Neural progenitor cell (in vitro differentiated cells): ENCODE data around the gene ZNF319. TPM values are rescaled to one million over a fixed set of nuclear protein-coding genes. Genes with fewer than 3 reads are reported as not detected.

ENCODE experiments used
- DNase-seq: peaks from one replicate; pipeline ENCODE4 v3.0.0-alpha.2; 2016; ENCODE audit warnings: low spot score
- H2AFZ ChIP-seq: fragments of 200-600 bp; sonication (generic); replicated peaks from 2 replicates; pipeline ENCODE4 v1.6.1; 2016; ENCODE audit warnings: antibody characterized with exemption
- H3F3A ChIP-seq: fragments of 200-600 bp; sonication (generic); 2 replicates; pipeline ENCODE4 v1.6.1; 2016; ENCODE audit warnings: antibody characterized with exemption, low read depth
- H3K27ac ChIP-seq: fragments of 200-600 bp; sonication (generic); 2 replicates; pipeline ENCODE4 v1.5.1; 2016; ENCODE audit warnings: mild to moderate bottlenecking
- H3K27me3 ChIP-seq: fragments of 200-600 bp; sonication (generic); 2 replicates; pipeline ENCODE4 v1.6.1; 2016; ENCODE audit warnings: mild to moderate bottlenecking, moderate library complexity
- H3K36me3 ChIP-seq: fragments of 200-600 bp; sonication (generic); 2 replicates; pipeline ENCODE4 v1.5.1; 2016
- H3K4me1 ChIP-seq: fragments of 200-600 bp; sonication (generic); 2 replicates; pipeline ENCODE4 v1.6.1; 2016; ENCODE audit warnings: mixed run types
- H3K4me2 ChIP-seq: fragments of 200-600 bp; sonication (generic); 2 replicates; pipeline ENCODE4 v1.6.1; 2016
- H3K4me3 ChIP-seq: fragments of 200-600 bp; sonication (generic); 2 replicates; pipeline ENCODE4 v1.5.1; 2016
- H3K79me2 ChIP-seq: fragments of 200-600 bp; sonication (generic); 2 replicates; pipeline ENCODE4 v1.6.1; 2016; ENCODE audit warnings: low read depth
- H3K9ac ChIP-seq: fragments of 200-600 bp; sonication (generic); 2 replicates; pipeline ENCODE4 v1.6.1; 2016
- H3K9me3 ChIP-seq: fragments of 200-600 bp; sonication (generic); 2 replicates; pipeline ENCODE4 v1.5.1; 2016; ENCODE audit warnings: low read depth
- H4K20me1 ChIP-seq: fragments of 200-600 bp; sonication (generic); 2 replicates; pipeline ENCODE4 v1.6.1; 2016; ENCODE audit warnings: low read depth
- H3K27ac Mint-ChIP-seq: 3 replicates; pipeline ENCODE4 v1.8.0; 2021; ENCODE audit warnings: mixed read lengths
- H3K27me3 Mint-ChIP-seq: 2 replicates; pipeline ENCODE4 v1.8.0; 2022; ENCODE audit warnings: low read depth, mild to moderate bottlenecking, inconsistent platforms, moderate library complexity, mixed read lengths; ENCODE audit not compliant: insufficient read depth
- H3K36me3 Mint-ChIP-seq: 3 replicates; pipeline ENCODE4 v1.8.0; 2021; ENCODE audit warnings: mixed read lengths
- H3K4me1 Mint-ChIP-seq: 3 replicates; pipeline ENCODE4 v1.8.0; 2021; ENCODE audit warnings: mixed read lengths
- H3K4me3 Mint-ChIP-seq: 3 replicates; pipeline ENCODE4 v1.8.0; 2021; ENCODE audit warnings: mild to moderate bottlenecking, moderate library complexity, mixed read lengths
- H3K9me3 Mint-ChIP-seq: 3 replicates; pipeline ENCODE4 v1.8.0; 2020; ENCODE audit warnings: mixed read lengths
- CTCF ChIP-seq: fragments of 200-600 bp; sonication (generic); IDR thresholded peaks from 2 replicates; pipeline ENCODE4 v1.5.1; 2017; ENCODE audit warnings: antibody characterized with exemption, mild to moderate bottlenecking
- EZH2 ChIP-seq: fragments of 200-600 bp; sonication (generic); IDR thresholded peaks from 2 replicates; pipeline ENCODE4 v1.6.1; 2017; ENCODE audit warnings: antibody characterized with exemption, mild to moderate bottlenecking, moderate library complexity
- EZH2phosphoT487 ChIP-seq: fragments of 200-600 bp; sonication (generic); IDR thresholded peaks from 2 replicates; pipeline ENCODE4 v1.6.1; 2017; ENCODE audit warnings: antibody characterized with exemption
- total RNA-seq: library from RNA; depleted of rRNA; stranded (reverse); fragments of >200 nt; gene quantifications from 2 replicates; pipeline ENCODE4 v1.2.3, GENCODE V29; 2015; ENCODE audit warnings: low replicate concordance

The ZNF319 gene
- total RNA-seq, 1 donor from 2014 or later = 1.4 TPM

- Histone ChIP-seq H3K4me1 (no peaks in the 10 kb centered on the region), H3K9me3 (no peaks in the 10 kb centered on the region), H3K4me3 (no peak overlapping the region), H3K27ac (no peak overlapping the region), H3K9ac (no peak overlapping the region), H2AFZ (no peak overlapping the region), H3F3A (no peaks in the 10 kb centered on the region), H3K4me2 (no peak overlapping the region), H3K79me2 (no peaks in the 10 kb centered on the region), H3K36me3 (no peaks in the 10 kb centered on the region), H4K20me1 (no peaks in the 10 kb centered on the region), H3K27me3 (no peaks in the 10 kb centered on the region)
- DNase-seq = no peak
- Mint-ChIP-seq H3K9me3 (no peaks in the 10 kb centered on the region), H3K27me3 (peaks cover 17% of the 10 kb centered on the region), H3K4me3 (no peak overlapping the region), H3K36me3 (no peaks in the 10 kb centered on the region), H3K27ac (no peak overlapping the region), H3K4me1 (peaks cover 3% of the 10 kb centered on the region)
- TF ChIP-seq CTCF = no peak
- TF ChIP-seq EZH2 = no peak
- no peak for TF ChIP-seq EZH2phosphoT487
Observed at GRCh38 chr16:57960310-57960709, 40.2 kb downstream of the ZNF319 start.

GRCh38 chr16:57959804-57960203 is 40.7 kb downstream of the ZNF319 start:
- DNase-seq = no peak
- Histone ChIP-seq H3K9ac (no peak overlapping the region), H3K4me1 (no peaks in the 10 kb centered on the region), H3K36me3 (no peaks in the 10 kb centered on the region), H2AFZ (no peak overlapping the region), H3K9me3 (no peaks in the 10 kb centered on the region), H3K27me3 (no peaks in the 10 kb centered on the region), H3K4me3 (no peak overlapping the region), H4K20me1 (no peaks in the 10 kb centered on the region), H3K79me2 (no peaks in the 10 kb centered on the region), H3F3A (no peaks in the 10 kb centered on the region), H3K27ac (no peak overlapping the region), H3K4me2 (no peak overlapping the region)
- peaks cover 3% of the 10 kb centered on the region for H3K4me1 Mint-ChIP-seq
- no peaks in the 10 kb centered on the region for H3K36me3 Mint-ChIP-seq
- TF ChIP-seq CTCF = no peak
- no peak for TF ChIP-seq EZH2phosphoT487
- TF ChIP-seq EZH2 = no peak
- no peak overlapping the region for H3K4me3 Mint-ChIP-seq
- peaks cover 15% of the 10 kb centered on the region for H3K27me3 Mint-ChIP-seq
- no peaks in the 10 kb centered on the region for H3K9me3 Mint-ChIP-seq
- peak overlapping the region; percentile 7 for H3K27ac Mint-ChIP-seq

GRCh38 chr16:57959121-57959520 is 41.4 kb downstream of the ZNF319 start:
- no peak overlapping the region for H3K9ac ChIP-seq
- no peak overlapping the region for H3K4me3 ChIP-seq
- H3F3A ChIP-seq = no peaks in the 10 kb centered on the region
- Mint-ChIP-seq H3K9me3 (no peaks in the 10 kb centered on the region), H3K27ac (peak overlapping the region; percentile 7), H3K4me1 (peaks cover 3% of the 10 kb centered on the region), H3K36me3 (no peaks in the 10 kb centered on the region), H3K4me3 (no peak overlapping the region), H3K27me3 (peaks cover 13% of the 10 kb centered on the region)
- H3K4me1 ChIP-seq = no peaks in the 10 kb centered on the region
- no peaks in the 10 kb centered on the region for H3K36me3 ChIP-seq
- no peaks in the 10 kb centered on the region for H3K9me3 ChIP-seq
- no peaks in the 10 kb centered on the region for H4K20me1 ChIP-seq
- no peak for DNase-seq
- no peak overlapping the region for H3K4me2 ChIP-seq
- no peak overlapping the region for H2AFZ ChIP-seq
- TF ChIP-seq EZH2 (no peak), EZH2phosphoT487 (no peak), CTCF (no peak)
- no peaks in the 10 kb centered on the region for H3K27me3 ChIP-seq
- H3K27ac ChIP-seq = no peak overlapping the region
- H3K79me2 ChIP-seq = no peaks in the 10 kb centered on the region

- H3K79me2 ChIP-seq = no peaks in the 10 kb centered on the region
- no peak for TF ChIP-seq CTCF
- H3K27me3 Mint-ChIP-seq = peaks cover 12% of the 10 kb centered on the region
- H3K9me3 Mint-ChIP-seq = no peaks in the 10 kb centered on the region
- no peak overlapping the region for H3K4me2 ChIP-seq
- H4K20me1 ChIP-seq = no peaks in the 10 kb centered on the region
- no peaks in the 10 kb centered on the region for H3K27me3 ChIP-seq
- H3K4me3 Mint-ChIP-seq = no peak overlapping the region
- H2AFZ ChIP-seq = no peak overlapping the region
- H3K4me3 ChIP-seq = no peak overlapping the region
- H3K9ac ChIP-seq = no peak overlapping the region
- H3K36me3 ChIP-seq = no peaks in the 10 kb centered on the region
- DNase-seq = no peak
- H3K36me3 Mint-ChIP-seq = no peaks in the 10 kb centered on the region
- peaks cover 3% of the 10 kb centered on the region for H3K4me1 Mint-ChIP-seq
- no peaks in the 10 kb centered on the region for H3K9me3 ChIP-seq
- H3K4me1 ChIP-seq = no peaks in the 10 kb centered on the region
- no peak overlapping the region for H3K27ac Mint-ChIP-seq
- H3F3A ChIP-seq = no peaks in the 10 kb centered on the region
- H3K27ac ChIP-seq = no peak overlapping the region
Observed at GRCh38 chr16:57958544-57958943, 41.9 kb downstream of the ZNF319 start.
